EL (cell line): Measurements from ENCODE around the gene SLC25A1.
"Not testable (repeated sequence)": the region's sequence is repeated elsewhere in the genome, so short reads cannot be mapped to it uniquely, and the experiment has no call there.

Experiments used
- DNase-seq: peaks from one replicate; pipeline ENCODE4 v3.0.0-alpha.2; 2016

SLC25A1 gene

DNA sequence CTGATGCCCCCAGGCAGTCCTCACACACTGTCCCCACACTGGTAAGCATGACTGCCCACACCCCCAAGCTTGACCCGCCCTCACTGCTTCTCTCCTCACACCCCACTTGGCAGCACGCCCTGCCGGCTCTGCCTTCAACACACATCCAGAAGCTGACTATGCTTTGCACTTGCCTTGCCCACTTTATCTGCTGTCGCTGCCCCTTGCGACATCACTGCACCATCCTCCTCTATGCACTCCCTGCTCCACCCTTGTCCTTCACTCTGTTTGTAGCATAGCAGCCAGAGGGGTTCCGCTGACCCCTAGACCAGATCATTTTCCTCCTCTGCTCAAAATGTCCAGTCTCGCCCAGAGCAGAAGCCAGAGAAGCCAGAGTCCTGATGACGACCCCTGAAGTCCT, 25.3 kb upstream of the SLC25A1 start:
- no peak for DNase-seq

DNA sequence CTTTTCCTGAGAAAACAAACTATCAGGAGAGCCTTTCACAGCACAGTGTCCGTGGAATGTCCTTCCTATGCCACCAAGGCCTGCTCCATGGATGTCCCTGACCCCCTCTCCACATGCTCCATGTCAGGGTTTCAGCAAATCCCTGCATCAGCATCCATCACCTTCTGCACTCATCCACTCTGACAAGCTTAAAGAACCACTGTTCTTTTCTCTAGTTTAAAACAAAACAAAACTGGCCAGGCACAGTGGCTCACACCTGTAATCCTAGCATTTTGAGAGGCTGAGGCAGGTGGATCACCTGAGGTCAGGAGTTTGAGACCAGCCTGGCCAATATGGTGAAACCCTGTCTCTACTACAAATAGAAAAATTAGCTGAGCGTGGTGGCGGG, 24.3 kb upstream of the SLC25A1 start:
- DNase-seq, result not testable (repeated sequence)

GRCh38 chr22:19201869-19202798, 23.6 kb upstream of the SLC25A1 start:
- DNase-seq, result no peak

DNA sequence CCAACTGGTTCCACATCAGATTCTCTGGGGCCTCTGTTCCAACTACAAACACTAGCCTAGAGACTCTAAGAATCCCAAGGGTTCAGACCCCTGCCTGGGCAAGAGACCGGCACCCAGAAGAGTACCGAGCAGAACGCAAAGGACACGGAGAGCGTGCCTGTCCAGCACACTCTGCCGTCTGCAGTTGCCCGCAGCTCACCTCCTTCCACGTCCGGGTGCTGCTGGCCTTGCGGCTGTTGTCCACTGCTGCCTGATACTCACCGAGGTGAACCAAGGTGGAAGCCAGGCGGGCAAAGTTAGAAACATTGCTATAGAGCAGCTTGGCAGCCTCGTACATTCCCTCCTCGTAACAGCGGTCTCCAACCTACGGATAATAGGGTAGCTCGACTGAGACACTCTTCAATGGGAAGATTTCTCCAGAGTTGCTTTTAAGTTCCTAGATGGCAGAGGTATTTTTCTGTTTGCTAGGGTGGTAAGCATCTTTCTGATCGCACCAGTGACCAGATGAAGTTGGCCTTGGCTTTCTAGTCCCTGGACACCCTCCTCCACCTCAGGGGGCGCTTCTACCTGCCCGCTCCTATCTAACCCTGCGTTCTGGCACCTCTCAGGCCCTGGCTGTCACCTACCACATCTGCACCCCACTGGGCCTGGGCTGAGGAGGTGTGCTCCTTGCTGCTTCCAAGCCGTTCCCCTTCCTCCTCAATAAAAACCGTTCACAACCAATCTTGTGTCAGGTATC, 22.8 kb upstream of the SLC25A1 start:
- no peak for DNase-seq

GRCh38 chr22:19199479-19199878, 20.9 kb upstream of the SLC25A1 start:
- DNase-seq, result no peak

DNA sequence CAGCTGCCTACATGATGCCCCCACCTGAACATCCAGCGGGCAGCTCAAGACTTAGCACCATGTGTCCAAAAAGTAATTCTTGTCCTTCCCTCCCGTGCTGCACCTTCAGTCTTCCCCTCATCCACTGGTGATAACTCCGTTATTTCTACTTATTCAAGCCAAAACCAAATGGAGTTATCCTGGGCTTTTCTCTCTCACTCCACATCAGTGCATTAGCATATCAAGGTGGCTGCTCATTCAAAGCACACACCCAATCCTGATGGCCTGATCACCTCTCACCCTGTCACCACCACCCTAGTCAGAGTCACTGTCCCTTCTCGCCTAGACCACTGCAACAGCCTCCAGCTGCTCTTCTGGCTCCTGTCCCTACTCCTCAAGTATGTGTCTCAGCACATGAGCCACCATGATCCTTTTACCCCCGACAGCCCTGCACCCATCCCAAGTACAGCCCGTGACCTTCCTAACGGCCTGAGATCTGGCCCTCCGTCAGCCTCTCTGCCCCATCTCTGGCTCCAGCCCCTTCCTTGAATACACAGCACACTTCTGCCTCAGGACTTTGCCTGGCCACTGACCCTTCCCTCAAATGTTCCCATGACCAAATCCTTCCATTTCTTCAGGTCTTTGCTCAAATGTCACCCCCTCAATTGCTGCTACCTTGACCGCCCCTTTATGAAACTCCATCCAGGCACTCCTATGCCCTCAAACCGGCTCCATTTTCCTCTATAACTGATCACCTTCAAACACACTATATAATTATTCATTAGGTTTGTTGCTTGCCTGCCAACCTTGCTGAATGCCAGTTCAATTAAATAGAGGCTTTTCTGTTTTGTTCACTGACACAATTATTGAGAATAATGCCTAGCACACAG, 19.7 kb upstream of the SLC25A1 start:
- no peak for DNase-seq

DNA sequence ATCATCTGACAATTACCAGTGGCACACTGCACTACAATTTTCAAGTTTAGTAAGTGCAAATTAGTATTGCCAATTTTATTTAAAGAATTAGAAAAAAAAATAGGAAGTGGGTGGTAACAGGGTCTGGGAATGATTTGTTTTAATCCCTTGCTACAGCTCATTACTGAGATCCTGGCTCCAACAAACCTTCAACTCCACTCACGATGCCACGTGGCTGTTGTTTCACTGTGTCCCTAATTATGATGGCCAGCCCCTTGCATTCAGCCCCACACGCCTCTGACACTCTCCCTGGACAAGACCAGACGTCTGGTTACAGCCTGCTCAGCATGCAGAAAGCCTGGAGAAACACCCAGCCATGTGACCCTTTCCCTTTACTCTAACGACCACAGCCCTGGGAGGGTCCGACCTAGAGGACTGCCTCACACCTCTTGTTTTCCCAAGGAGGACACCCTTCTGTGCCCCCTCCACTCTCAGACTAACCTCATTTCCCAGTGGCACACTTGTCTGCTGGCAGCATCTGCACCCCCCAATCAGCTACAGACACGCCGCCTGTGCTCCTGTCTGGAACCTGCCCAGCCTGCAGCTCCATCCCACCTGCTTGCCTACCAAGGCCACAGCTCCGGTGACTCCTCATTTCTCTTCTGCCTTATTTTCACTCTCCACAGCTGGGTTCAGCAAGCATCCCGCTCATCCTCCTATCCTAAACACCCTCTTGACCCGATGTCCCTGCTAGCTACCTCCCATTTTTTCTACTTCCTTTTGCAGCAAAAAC, 18.5 kb upstream of the SLC25A1 start:
- no peak for DNase-seq

GRCh38 chr22:19195796-19196731, 17.5 kb upstream of the SLC25A1 start:
- no peak for DNase-seq

DNA sequence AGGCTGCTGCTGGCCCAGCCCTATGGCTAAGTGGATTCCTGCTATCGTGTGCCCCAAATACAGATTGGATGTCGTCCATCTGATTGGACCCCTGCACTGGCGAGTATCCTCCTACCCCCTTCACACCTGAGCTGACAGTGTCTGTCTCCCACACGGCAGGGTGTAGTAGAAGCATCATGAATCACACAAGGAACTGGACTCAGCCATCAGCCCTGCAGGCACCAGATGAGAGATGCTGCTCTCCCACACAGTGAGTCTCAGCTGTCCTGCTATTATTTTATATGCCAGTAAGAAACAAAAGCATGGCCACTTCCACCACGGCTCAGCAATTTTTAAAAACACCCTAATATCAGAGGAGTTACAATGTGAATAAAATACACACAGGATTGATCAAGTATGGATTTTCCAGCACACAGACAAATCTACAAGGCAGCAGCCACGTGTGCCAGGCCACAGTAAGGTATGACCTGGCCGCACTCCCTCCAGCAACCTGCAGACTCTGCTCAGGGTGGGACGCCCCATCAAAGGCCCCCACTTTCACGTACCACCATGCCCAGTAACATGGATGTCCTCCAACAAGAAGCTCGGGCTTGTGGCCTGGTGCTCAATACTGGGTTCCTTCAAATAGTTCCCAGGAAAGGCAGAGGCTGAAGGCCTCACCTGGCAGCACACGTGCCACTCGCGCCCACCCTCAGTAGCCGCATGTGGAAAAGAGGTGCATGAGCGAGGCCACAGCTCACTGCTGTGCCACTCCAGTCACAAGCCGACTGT, 16.4 kb upstream of the SLC25A1 start:
- no peak for DNase-seq

GRCh38 chr22:19193879-19194278, 15.3 kb upstream of the SLC25A1 start:
- DNase-seq, result no peak

DNA sequence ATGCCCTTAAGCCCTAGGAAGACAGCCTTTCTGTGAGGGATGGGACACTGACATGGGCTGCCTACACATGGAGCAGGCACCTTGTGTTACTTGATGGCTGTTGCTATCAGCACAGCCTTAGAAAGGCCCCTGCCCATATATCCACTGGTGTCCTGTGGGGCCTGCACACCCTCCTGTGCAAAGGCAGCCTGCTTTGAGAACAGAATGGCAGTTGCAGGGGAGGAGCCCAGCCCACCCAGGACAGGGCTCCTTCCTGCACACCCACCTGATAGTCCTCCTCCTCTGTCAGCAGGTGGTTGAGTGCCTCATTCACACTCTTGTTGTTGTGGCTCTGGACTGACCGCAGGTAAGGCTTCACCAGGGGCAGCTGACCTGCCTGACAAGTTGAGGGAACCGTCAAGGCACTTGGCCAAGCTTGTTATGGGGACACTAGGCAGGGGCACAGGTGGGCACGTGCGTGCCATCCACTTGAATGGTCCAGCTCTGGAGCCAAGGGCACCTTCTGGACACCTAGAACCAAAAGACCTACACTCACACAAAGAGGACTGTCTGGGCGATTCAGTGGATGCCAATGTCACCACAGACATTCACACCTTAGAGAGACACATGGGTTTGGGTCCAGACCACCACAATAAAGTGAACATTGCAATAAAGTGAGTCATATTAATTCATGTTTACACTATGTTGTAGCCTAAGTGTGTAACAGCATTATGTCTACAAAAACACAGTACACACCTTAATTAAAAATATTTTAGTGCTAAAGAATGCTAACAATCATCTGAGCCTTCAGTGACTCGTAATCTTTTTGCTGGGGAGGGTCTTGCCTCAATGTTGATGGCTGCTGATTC, 9.4 kb upstream of the SLC25A1 start:
- DNase-seq, result no peak

GRCh38 chr22:19184276-19184997, 5.9 kb upstream of the SLC25A1 start:
- no peak for DNase-seq

DNA sequence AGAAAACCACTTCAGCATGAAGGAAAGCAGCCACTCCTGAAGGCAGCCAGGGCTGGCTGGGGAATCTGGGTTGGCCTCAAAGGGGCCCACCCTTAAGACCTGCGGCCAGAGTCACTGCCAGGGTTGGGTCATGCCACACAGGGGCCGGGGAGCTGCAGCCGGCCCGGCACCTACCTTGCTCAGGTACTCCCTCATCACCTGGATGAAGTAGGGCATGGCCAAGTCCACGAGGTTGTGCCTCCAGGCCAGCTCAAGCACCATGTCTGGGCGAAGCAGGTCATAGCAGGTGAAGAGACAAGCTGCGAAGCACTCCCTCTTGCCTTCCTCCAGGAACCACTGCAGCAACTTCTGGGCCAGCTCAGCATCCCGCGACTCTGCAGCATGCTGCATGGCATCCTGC, 4.7 kb upstream of the SLC25A1 start:
- no peak for DNase-seq

DNA sequence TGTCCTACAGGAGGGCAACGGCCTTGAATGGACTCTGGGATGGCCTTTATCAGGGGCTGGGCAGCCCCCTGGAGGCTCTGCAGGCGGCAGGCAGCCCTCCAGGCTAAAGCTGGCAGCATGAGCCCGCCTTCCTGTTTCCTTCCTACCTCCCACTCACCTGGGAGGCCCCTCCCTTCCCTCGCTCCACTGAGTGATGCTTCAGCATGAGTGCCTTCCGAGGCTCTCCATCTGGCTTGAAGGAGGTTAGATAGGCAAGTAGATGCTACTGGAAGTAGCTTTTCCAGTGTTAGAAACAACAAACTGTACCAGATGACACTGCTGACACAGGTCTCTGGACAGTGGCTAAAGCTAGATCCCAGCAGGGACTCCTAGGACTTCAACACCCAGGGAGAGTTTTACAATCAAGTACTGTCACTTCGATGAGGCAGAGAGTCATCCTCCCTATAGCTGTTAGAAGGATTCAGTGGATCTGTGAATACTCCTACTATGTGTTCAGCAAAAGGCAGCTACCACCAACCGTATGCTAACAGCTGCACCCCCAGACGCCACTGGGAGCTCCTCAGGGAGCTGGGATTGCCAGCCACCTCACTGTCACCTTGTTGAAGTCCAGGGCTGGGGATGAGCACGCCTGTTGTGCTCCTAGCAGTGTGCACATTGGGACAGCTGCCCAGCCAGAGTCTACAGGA, 4.1 kb upstream of the SLC25A1 start:
- no peak for DNase-seq

DNA sequence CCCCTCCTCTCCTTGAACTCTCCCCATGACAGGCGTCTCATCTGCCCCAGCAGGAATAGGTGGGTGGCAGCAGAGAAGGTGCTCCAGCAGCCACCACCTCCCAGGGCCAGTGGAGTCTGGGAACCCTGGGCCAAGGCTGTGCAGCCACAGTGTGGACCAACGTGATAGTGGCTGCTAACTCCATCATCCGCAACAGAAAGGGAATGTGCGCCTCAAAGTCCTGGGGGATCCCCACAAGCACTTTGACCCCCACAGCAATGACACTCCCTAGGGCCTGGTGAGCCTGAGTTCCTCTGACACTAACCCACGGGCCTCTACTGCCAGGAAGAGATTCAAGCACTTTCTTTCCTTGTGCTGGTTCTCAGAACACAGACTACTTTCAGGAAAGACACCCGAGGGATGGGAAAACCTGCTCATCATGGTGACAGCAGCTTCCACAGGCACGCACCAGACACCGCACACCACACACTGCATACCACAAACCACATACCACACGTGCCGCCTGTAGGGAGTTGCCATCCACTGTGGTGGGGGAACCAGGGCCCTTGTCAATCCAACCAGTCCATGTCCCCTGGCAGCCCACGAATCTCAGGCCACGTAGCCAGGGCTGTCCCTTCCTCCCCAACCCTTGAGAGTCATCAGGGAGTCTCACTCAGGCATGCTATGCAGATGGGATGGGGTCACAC, 3.4 kb upstream of the SLC25A1 start:
- DNase-seq, result no peak

DNA sequence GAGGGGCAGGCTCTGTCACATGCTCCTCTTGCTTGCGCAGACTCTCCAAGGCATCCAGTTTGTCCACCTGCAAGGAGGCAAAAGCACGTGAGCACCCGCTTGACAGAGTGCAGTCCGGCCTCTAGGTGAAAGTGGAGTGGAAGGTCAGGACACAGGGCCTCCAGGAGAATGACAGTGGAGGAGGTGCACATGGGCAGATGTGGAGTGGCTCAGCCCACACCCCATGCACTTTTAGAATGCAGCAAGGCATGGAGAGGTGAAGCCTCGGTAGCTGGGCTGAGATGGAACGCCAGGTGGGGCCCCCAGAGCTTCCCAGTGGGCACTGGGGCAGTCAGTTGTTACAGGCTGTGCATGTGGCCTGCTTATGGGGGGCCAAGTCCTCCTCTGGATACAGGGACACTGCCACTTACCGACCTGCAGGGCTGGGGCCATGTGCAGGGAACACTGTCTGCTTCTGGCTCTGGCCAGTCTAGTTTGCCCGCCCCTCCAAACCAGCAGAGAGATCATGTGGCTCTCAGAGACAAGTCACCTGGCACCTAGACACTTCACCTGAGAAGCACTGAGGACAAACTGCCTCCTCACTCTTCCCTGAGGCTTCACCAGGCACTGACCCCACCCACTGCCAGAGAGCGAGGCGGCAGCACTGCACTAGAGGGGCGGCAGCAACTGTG, 2.3 kb upstream of the SLC25A1 start:
- DNase-seq, result no peak

DNA sequence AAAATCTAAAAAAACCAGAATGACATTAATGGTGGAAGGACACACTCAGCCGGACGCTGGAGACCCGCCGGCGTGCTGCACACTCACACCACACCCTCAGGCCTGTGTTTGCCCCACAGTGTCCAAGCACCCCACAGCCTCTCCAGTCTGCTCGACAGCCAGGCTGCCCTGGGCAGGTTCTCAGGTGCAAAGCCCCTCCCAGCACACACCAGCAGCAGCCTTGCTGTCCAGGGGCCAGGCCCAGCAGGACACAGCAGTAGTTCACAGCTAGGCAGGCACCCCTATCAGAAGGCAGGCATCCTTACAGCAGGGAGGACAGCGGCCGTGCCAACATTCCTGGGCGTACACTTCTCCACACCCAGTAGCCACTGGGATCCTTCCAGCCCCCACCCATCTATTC, 1.7 kb upstream of the SLC25A1 start:
- no peak for DNase-seq
